Astrocyte (in vitro differentiated cells and primary cell): ENCODE measurements around the gene IFI30. TPM values are rescaled to one million over a fixed set of nuclear protein-coding genes. Genes with fewer than 3 reads are reported as not detected.

Source experiments
- DNase-seq: peaks from one replicate; pipeline ENCODE4 v3.0.0-alpha.2; 2010; ENCODE audit warnings: low read depth
- FAIRE-seq: peaks from 2 replicates; lab custom pipeline; 2011; peaks lifted over from hg19 to GRCh38; lab: Jason Lieb, UNC
- H2AFZ ChIP-seq: 2 replicates; pipeline ENCODE4 v1.6.0; 2012; ENCODE audit warnings: low read depth, low read length, inconsistent platforms
- H3K27ac ChIP-seq: 2 replicates; pipeline ENCODE4 v1.5.1; 2011; ENCODE audit warnings: low read depth, low read length, inconsistent platforms
- H3K27me3 ChIP-seq: 2 replicates; pipeline ENCODE4 v1.6.0; 2011; ENCODE audit warnings: low read length, inconsistent platforms; ENCODE audit not compliant: insufficient read depth
- H3K36me3 ChIP-seq: 2 replicates; pipeline ENCODE4 v1.5.1; 2011; ENCODE audit warnings: low read length, inconsistent platforms; ENCODE audit not compliant: insufficient read depth
- H3K4me1 ChIP-seq: 2 replicates; pipeline ENCODE4 v1.5.1; 2011; ENCODE audit warnings: low read length, inconsistent platforms; ENCODE audit not compliant: insufficient read depth
- H3K4me2 ChIP-seq: 2 replicates; pipeline ENCODE4 v1.6.0; 2012; ENCODE audit warnings: low read length, inconsistent platforms
- H3K4me3 ChIP-seq: 2 replicates; pipeline ENCODE4 v1.5.1; 2011; ENCODE audit warnings: low read depth, mild to moderate bottlenecking, low read length, inconsistent platforms; ENCODE audit not compliant: insufficient read depth
- H3K79me2 ChIP-seq: 2 replicates; pipeline ENCODE4 v1.6.0; 2012; ENCODE audit warnings: mild to moderate bottlenecking, low read length, inconsistent platforms; ENCODE audit not compliant: insufficient read depth
- H3K9ac ChIP-seq: 2 replicates; pipeline ENCODE4 v1.6.0; 2012; ENCODE audit warnings: mild to moderate bottlenecking, low read length, inconsistent platforms
- H3K9me3 ChIP-seq: 2 replicates; pipeline ENCODE4 v1.5.1; 2012; ENCODE audit warnings: low read depth, mild to moderate bottlenecking, low read length, inconsistent platforms; ENCODE audit not compliant: insufficient read depth
- H4K20me1 ChIP-seq: 2 replicates; pipeline ENCODE4 v1.6.0; 2012; ENCODE audit warnings: low read length, inconsistent platforms; ENCODE audit not compliant: insufficient read depth
- H3K27ac Mint-ChIP-seq: one replicate; pipeline ENCODE4 v1.8.0; 2021; ENCODE audit warnings: mild to moderate bottlenecking, mixed read lengths; ENCODE audit not compliant: unreplicated experiment
- H3K27me3 Mint-ChIP-seq: one replicate; pipeline ENCODE4 v1.8.0; 2021; ENCODE audit warnings: low read depth, mixed read lengths; ENCODE audit not compliant: unreplicated experiment
- H3K36me3 Mint-ChIP-seq: one replicate; pipeline ENCODE4 v1.8.0; 2021; ENCODE audit warnings: low read depth, mixed read lengths; ENCODE audit not compliant: unreplicated experiment
- H3K4me1 Mint-ChIP-seq: one replicate; pipeline ENCODE4 v1.8.0; 2021; ENCODE audit warnings: low read depth, mixed read lengths; ENCODE audit not compliant: unreplicated experiment
- H3K4me3 Mint-ChIP-seq: one replicate; pipeline ENCODE4 v1.8.0; 2021; ENCODE audit warnings: mild to moderate bottlenecking, moderate library complexity, mixed read lengths; ENCODE audit not compliant: unreplicated experiment
- H3K9me3 Mint-ChIP-seq: one replicate; pipeline ENCODE4 v1.8.0; 2021; ENCODE audit warnings: mild to moderate bottlenecking, mixed read lengths; ENCODE audit not compliant: unreplicated experiment
- EZH2 ChIP-seq: IDR thresholded peaks from 2 replicates; pipeline ENCODE4 v1.6.1; 2012; ENCODE audit warnings: mild to moderate bottlenecking, low read length, inconsistent platforms; ENCODE audit not compliant: insufficient read depth
- total RNA-seq: library from RNA; stranded (reverse); gene quantifications from 2 replicates; pipeline ENCODE4 v1.2.1, GENCODE V29; 2021
- TF ChIP-seq, protein P1 (sequence below): IDR thresholded peaks from 2 replicates; pipeline ENCODE4 v1.5.1; 2011; ENCODE audit warnings: low read depth, mild to moderate bottlenecking, inconsistent platforms, low read length, moderate library complexity; ENCODE audit not compliant: insufficient read depth

The IFI30 gene
- total RNA-seq, 1 donor from 2014 or later = 2.3 TPM

DNA sequence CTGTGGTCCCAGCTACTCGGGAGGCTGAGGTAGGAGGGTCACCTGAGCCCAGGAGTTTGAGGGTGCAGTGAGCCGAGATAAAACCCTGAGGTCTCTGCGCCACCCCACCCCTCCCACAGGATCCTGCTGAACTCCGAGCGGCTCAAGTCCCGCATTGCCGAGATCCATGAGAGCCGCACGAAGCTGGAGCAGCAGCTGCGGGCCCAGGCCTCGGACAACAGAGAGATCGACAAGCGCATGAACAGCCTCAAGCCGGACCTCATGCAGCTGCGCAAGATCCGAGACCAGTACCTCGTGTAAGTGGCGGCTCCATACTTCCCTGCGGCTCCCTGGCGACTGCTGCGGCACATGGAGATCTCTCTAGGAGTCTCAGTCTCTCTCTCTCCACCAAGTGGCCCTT is 6.6 kb upstream of the IFI30 start:
- H4K20me1 ChIP-seq = peaks cover 15% of the 10 kb centered on the region
- peaks cover 19% of the 10 kb centered on the region for H3K36me3 ChIP-seq
- Mint-ChIP-seq H3K9me3 (no peaks in the 10 kb centered on the region), H3K4me3 (no peak overlapping the region), H3K36me3 (peaks cover 13% of the 10 kb centered on the region), H3K27ac (no peak overlapping the region), H3K4me1 (no peaks in the 10 kb centered on the region), H3K27me3 (no peaks in the 10 kb centered on the region)
- TF ChIP-seq EZH2 = no peak
- TF ChIP-seq, protein P1, sequence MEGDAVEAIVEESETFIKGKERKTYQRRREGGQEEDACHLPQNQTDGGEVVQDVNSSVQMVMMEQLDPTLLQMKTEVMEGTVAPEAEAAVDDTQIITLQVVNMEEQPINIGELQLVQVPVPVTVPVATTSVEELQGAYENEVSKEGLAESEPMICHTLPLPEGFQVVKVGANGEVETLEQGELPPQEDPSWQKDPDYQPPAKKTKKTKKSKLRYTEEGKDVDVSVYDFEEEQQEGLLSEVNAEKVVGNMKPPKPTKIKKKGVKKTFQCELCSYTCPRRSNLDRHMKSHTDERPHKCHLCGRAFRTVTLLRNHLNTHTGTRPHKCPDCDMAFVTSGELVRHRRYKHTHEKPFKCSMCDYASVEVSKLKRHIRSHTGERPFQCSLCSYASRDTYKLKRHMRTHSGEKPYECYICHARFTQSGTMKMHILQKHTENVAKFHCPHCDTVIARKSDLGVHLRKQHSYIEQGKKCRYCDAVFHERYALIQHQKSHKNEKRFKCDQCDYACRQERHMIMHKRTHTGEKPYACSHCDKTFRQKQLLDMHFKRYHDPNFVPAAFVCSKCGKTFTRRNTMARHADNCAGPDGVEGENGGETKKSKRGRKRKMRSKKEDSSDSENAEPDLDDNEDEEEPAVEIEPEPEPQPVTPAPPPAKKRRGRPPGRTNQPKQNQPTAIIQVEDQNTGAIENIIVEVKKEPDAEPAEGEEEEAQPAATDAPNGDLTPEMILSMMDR = no peak
- no peaks in the 10 kb centered on the region for H3K27me3 ChIP-seq
- DNase-seq = no peak
- H3K9me3 ChIP-seq = no peaks in the 10 kb centered on the region
- H2AFZ ChIP-seq = no peak overlapping the region
- FAIRE-seq = no peak
- no peak overlapping the region for H3K4me3 ChIP-seq
- H3K4me1 ChIP-seq = no peaks in the 10 kb centered on the region
- H3K79me2 ChIP-seq = no peaks in the 10 kb centered on the region
- H3K4me2 ChIP-seq = no peak overlapping the region
- no peak overlapping the region for H3K9ac ChIP-seq
- no peak overlapping the region for H3K27ac ChIP-seq

DNA sequence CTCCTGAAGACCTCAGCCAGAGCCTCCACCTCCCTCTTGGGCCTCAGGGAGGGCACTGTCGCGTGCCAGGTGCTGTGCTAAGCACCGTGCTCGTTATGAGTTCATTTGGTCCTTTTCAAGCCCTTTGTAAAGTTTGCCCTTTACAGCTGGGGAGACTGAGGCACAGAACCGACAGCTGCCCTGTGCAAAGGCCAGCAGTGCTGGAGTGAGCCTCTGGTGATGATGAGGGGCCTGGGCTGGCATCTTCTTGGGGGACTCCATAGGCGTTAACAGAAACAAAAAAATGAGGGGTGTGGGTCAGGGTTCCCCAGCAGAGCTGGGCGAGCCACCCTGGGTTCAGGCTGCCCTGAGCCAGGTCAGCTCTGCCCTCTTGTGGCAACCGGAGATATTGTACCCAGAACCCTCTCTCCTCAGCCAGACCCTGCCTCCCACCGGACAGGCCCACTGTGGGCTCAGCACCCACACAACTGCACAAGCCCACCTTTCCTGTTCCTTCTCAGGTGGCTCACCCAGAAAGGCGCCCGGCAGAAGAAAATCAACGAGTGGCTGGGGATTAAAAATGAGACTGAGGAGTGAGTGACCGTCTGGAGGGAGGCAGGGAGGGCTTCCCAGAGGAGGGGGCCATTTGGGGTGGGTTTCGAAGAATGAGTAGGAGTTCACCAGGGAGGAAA is 5.5 kb upstream of the IFI30 start:
- H3K4me1 ChIP-seq = no peaks in the 10 kb centered on the region
- H4K20me1 ChIP-seq = peaks cover 13% of the 10 kb centered on the region
- H3K27ac ChIP-seq = no peak overlapping the region
- Mint-ChIP-seq H3K27me3 (no peaks in the 10 kb centered on the region), H3K27ac (no peak overlapping the region), H3K9me3 (no peaks in the 10 kb centered on the region), H3K36me3 (peaks cover 13% of the 10 kb centered on the region), H3K4me3 (no peak overlapping the region), H3K4me1 (no peaks in the 10 kb centered on the region)
- H3K9me3 ChIP-seq = no peaks in the 10 kb centered on the region
- TF ChIP-seq, protein P1 = peak; percentile 40
- TF ChIP-seq EZH2 = no peak
- no peaks in the 10 kb centered on the region for H3K27me3 ChIP-seq
- H3K9ac ChIP-seq = no peak overlapping the region
- H2AFZ ChIP-seq = no peak overlapping the region
- H3K36me3 ChIP-seq = peaks cover 15% of the 10 kb centered on the region
- H3K4me3 ChIP-seq = no peak overlapping the region
- DNase-seq (no peak), FAIRE-seq (no peak)
- no peak overlapping the region for H3K4me2 ChIP-seq
- no peaks in the 10 kb centered on the region for H3K79me2 ChIP-seq

DNA sequence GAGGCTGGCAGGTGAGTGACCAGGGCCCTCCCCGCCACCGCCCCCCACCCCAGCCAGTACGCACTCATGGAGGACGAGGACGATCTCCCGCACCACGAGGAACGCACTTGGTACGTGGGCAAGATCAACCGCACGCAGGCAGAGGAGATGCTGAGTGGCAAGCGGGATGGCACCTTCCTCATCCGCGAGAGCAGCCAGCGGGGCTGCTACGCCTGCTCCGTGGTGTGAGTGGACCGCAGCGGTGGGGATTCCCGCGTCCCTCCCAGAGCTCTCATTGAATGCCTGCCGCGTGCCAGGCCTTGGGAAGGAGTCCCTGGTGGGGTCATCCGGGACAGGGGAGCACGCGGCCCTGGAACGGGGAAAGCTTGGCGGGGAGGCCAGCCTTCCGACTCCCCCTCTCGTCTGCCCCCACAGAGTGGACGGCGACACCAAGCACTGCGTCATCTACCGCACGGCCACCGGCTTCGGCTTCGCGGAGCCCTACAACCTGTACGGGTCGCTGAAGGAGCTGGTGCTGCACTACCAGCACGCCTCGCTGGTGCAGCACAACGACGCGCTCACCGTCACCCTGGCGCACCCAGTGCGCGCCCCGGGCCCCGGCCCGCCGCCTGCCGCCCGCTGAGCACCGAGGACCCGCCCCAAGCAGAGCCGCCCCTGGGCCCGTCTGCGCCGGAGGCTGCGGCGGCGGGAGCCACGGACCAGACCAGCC is 4.8 kb upstream of the IFI30 start:
- H3K27ac ChIP-seq = no peak overlapping the region
- H3K4me3 Mint-ChIP-seq = no peak overlapping the region
- no peaks in the 10 kb centered on the region for H3K9me3 ChIP-seq
- peaks cover 13% of the 10 kb centered on the region for H4K20me1 ChIP-seq
- H3K36me3 Mint-ChIP-seq = peaks cover 13% of the 10 kb centered on the region
- no peaks in the 10 kb centered on the region for H3K27me3 Mint-ChIP-seq
- no peaks in the 10 kb centered on the region for H3K27me3 ChIP-seq
- no peak overlapping the region for H3K4me3 ChIP-seq
- H3K4me1 ChIP-seq = no peaks in the 10 kb centered on the region
- peaks cover 11% of the 10 kb centered on the region for H3K36me3 ChIP-seq
- H3K79me2 ChIP-seq = no peaks in the 10 kb centered on the region
- DNase-seq = no peak
- TF ChIP-seq, protein P1 = no peak
- no peak for TF ChIP-seq EZH2
- H3K9ac ChIP-seq = no peak overlapping the region
- H3K4me1 Mint-ChIP-seq = no peaks in the 10 kb centered on the region
- FAIRE-seq = no peak
- H3K9me3 Mint-ChIP-seq = no peaks in the 10 kb centered on the region
- no peak overlapping the region for H3K27ac Mint-ChIP-seq
- H3K4me2 ChIP-seq = no peak overlapping the region
- H2AFZ ChIP-seq = no peak overlapping the region
